Ectodermal cell (in vitro differentiated cells): ENCODE measurements around the gene PCYT1A.

Experiments used
- H3K27ac ChIP-seq: 2 replicates; pipeline ENCODE4 v1.7.0; 2013; ENCODE audit warnings: mild to moderate bottlenecking, low read depth, low read length; ENCODE audit not compliant: insufficient read depth, poor library complexity, severe bottlenecking
- H3K27me3 ChIP-seq: 2 replicates; pipeline ENCODE4 v1.7.0; 2013; ENCODE audit warnings: mild to moderate bottlenecking, low read length; ENCODE audit not compliant: insufficient read depth, control insufficient read depth, poor library complexity, severe bottlenecking
- H3K36me3 ChIP-seq: one replicate; pipeline ENCODE4 v1.7.0; 2013; ENCODE audit warnings: low read length; ENCODE audit not compliant: control insufficient read depth, insufficient read depth
- H3K4me1 ChIP-seq: one replicate; pipeline ENCODE4 v1.7.0; 2013; ENCODE audit warnings: low read length; ENCODE audit not compliant: control insufficient read depth, insufficient read depth
- H3K4me3 ChIP-seq: 2 replicates; pipeline ENCODE4 v1.7.0; 2013; ENCODE audit warnings: low read depth, low read length, control low read depth; ENCODE audit not compliant: insufficient read depth
- H3K9me3 ChIP-seq: 2 replicates; pipeline ENCODE4 v1.7.0; 2013; ENCODE audit warnings: mild to moderate bottlenecking, low read length, moderate library complexity; ENCODE audit not compliant: control insufficient read depth
- WGBS, 2 experiments: methylation state at CpG; one replicate each; pipeline ENCODE4 v1.1.7; 2013; ENCODE audit warnings: missing lambda C conversion rate in 2 of 2; 5-methylcytosine and 5-hydroxymethylcytosine counted together

Gene PCYT1A

DNA sequence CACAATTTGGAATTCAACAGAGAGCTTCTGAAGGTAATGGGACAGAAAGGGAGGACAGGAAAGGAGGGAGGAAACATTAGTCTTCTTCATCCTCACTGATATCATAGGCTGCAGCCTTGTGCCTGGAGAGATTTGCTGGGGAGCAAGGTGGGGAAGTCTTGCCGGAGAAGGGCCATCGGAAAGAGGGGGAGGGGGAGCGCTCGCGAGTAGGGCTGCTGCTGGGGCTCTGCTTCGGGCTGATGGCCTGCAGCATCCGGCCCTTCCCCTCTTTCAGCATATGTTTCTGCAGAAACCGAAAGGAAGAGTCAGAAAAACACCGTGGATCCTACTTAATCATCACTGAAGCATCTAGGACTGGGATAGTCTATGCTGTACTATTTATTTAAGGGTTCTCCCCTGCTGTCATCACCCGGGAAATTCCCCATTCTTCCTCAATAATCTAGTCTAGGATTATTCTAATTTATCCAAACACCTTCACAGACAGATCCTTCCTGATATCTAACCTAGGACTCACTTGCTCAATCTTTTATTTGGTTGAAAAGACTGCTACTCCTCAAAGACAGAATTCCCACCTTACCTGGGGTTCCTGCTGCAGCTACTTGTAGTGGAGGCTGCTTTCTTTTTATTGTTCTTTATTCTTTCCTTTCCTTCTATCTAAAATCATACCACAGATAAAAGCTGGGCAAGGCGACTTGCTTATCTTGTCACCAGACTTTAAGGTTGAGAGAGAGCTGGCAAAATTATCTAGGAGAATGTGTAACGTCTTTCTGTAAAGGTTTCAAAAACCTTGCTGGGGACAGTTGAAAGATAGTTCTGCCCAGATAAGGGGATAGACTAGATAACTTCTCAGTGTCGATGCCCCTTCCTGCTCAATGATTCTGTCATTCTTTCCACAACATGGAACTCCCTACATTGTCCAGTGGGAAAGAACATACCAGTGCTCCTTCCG is 48.6 kb downstream of the PCYT1A start:
- H3K27ac ChIP-seq = no peak overlapping the region
- peaks cover 13% of the 10 kb centered on the region for H3K36me3 ChIP-seq
- H3K9me3 ChIP-seq = no peaks in the 10 kb centered on the region
- WGBS, 2 experiments = 89 to 91% methylated on average over 13 to 14 of the region's 14 CpGs
- H3K27me3 ChIP-seq = no peaks in the 10 kb centered on the region
- no peaks in the 10 kb centered on the region for H3K4me1 ChIP-seq
- no peak overlapping the region for H3K4me3 ChIP-seq

DNA sequence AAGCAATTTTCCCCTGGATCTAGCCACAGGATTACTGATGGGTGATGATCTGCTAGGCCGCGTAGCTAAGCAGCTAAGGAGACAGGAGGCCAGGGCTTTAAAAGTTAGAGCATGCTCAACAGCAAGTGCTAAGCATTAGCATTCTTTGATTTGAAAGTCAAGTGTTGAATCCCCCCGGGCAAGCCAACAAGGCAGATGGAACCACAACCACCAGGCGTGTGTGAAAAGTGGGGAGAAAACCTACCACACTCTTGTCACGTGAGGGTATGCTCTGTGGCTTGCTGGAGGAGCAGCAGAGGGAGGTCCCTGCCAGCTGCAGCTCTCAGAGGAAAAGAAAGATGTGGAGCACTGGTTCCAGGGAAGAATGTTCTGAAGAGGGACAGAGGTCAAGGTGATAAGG is 50.3 kb downstream of the PCYT1A start:
- Histone ChIP-seq H3K4me3 (no peak overlapping the region), H3K4me1 (no peaks in the 10 kb centered on the region), H3K27me3 (no peaks in the 10 kb centered on the region), H3K9me3 (no peaks in the 10 kb centered on the region), H3K36me3 (peaks cover 13% of the 10 kb centered on the region), H3K27ac (no peak overlapping the region)
- WGBS, 2 experiments = 89 to 95% methylated on average over 5 of the region's 5 CpGs

DNA sequence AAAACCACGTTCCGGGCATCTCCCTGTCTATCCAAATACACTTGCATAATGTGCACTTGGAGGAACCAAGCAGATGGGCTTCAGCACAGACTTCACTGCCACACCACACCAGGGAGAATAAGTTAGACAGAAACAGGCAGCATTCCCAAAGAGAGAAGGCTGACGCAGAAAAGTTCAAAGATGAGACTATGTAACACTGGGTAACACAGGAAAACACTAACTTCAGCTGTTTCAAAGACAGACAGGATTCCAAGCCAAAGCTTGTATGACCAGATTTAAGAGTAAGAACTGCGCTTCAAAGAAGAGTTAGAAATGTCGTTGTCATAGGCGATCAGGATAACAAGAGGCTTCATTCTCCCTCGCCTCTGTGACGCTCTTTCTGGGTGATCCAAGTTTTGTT is 51.3 kb downstream of the PCYT1A start:
- Histone ChIP-seq H3K27me3 (no peaks in the 10 kb centered on the region), H3K4me1 (no peaks in the 10 kb centered on the region), H3K4me3 (no peak overlapping the region), H3K36me3 (peaks cover 13% of the 10 kb centered on the region), H3K27ac (no peak overlapping the region), H3K9me3 (no peaks in the 10 kb centered on the region)
- 93 to 94% methylated on average over 8 of the region's 8 CpGs for WGBS, 2 experiments

DNA sequence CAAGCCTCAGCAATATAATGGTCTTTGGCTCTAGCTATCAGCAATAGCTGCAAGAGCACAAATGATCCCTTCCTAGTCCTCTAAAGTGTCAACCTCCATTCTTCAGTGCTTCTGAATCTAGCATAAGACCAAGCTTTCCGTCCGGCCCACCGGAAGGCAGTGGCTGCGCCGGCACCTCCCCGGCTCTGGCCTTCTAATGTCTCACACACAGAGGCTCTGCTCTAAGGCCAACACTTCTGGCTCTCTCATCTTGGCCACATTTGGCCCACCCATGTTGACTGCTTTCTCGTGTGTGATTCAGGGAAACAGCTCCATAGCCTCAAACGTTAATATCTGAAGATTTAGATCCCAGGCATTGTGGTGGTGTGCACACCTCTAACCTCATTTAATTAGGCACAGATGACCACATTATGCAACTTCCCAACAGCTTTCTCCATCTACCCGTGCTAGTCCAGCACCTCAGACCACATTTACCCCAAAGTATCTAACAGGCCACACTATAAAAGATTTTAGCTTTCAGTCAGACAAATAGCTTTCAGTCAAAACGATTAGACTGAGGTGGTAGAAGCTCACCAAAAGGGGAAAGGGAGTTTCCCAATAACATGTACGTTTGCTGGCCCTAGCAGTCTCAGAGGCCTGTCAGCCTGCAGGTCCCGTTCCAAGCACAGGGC is 51.9 kb downstream of the PCYT1A start:
- H3K9me3 ChIP-seq = no peaks in the 10 kb centered on the region
- H3K4me1 ChIP-seq = no peaks in the 10 kb centered on the region
- 92 to 93% methylated on average over 12 of the region's 12 CpGs for WGBS, 2 experiments
- H3K4me3 ChIP-seq = no peak overlapping the region
- H3K27ac ChIP-seq = no peak overlapping the region
- H3K27me3 ChIP-seq = no peaks in the 10 kb centered on the region
- peaks cover 13% of the 10 kb centered on the region for H3K36me3 ChIP-seq

DNA sequence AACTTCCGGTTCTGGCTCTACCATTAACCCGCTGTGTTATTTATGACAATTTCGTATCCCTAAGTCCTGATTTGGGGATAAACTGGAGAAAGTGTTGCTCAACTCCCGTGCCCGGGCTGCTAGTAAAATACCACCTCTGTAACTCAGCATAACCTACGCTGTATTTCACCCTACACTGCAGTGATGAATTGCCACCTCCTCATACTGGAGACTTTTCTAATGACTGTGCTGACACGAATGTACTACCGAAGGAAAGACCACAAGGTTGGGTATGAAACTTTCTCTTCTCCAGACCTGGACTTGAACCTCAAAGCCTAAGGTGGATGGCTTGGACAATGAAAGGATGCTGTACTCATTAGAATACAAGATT is 54.7 kb downstream of the PCYT1A start:
- Histone ChIP-seq H3K4me3 (no peak overlapping the region), H3K4me1 (no peaks in the 10 kb centered on the region), H3K9me3 (no peaks in the 10 kb centered on the region), H3K36me3 (peaks cover 4% of the 10 kb centered on the region), H3K27ac (no peak overlapping the region), H3K27me3 (no peaks in the 10 kb centered on the region)
- WGBS, 2 experiments = 95 to 97% methylated on average over 8 of the region's 8 CpGs

DNA sequence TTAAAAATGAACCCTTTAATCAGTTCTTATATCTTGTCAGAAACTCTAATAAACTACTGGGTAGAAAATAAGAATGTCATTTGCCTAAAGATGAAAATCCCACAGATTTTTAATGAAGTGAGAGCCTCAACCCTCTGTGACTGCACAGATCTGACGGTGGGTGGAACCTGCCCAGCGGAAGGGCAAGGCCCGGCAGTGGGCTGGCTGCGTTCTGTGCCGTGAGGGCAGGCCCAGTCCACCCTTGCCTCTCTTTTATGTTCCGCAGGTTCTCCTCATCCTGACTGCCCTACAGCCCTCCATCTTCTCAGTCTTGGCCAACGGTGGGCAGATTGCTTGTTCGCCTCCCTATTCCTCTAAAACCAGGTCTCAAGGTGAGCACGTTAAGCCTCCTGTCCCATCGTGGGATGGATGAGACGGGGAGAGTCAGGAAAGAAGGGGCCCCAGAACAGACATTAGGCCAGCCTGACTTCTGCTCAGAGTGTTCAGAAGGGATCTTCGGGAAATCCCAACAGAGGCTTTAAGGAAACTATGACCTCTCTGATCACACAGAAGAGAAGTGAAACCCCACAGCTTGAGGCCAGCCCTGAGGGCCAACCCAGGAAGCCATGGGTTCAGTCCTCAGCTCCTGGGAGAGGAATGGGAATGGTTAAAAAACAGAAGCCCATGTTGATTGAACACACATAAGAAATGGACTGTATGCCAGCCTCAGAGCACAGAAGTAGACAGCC is 55.2 kb downstream of the PCYT1A start:
- Histone ChIP-seq H3K36me3 (no peaks in the 10 kb centered on the region), H3K4me3 (no peak overlapping the region), H3K4me1 (no peaks in the 10 kb centered on the region), H3K27ac (no peak overlapping the region), H3K9me3 (no peaks in the 10 kb centered on the region), H3K27me3 (no peaks in the 10 kb centered on the region)
- WGBS, 2 experiments = 93 to 96% methylated on average over 12 of the region's 12 CpGs

DNA sequence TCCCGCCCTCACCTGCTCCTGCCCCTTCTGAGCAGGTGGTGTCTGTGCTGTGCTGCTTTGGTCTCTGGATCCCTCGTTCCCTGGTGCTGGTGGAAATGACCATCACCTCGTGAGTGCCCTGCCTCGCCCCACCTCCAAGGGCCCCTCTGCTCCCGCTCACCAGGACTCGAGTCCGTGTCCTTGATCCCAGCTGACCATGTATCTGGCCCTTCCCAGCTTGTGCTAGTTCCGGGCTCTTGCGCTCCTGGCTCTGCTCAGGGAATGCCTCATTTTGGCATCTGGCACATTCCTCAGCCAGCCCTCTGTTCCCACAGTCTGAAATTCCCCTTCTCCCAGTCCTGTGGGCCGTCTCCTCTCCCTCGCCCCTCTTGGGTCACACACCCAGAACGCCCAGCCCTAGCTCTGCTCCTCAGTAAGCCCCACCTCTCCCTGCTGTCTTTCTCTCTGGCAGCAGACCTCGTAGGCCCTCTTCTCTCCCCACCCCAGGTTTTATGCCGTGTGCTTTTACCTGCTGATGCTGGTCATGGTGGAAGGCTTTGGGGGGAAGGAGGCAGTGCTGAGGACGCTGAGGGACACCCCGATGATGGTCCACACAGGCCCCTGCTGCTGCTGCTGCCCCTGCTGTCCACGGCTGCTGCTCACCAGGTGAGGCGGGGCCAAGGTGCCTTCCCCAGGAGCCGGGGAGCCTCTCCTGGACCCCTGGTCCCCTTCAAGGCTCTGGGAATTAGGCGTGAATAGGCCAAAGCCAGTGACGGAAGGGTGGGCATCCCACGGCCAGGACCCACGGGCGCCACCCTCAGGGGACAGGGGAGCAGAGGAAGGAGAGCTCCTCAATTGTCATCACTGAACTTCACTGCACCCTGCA is 59.7 kb downstream of the PCYT1A start:
- Histone ChIP-seq H3K9me3 (no peaks in the 10 kb centered on the region), H3K27me3 (no peaks in the 10 kb centered on the region), H3K27ac (no peak overlapping the region), H3K4me1 (no peaks in the 10 kb centered on the region), H3K36me3 (no peaks in the 10 kb centered on the region), H3K4me3 (no peak overlapping the region)
- 83 to 84% methylated on average over 24 of the region's 24 CpGs for WGBS, 2 experiments

DNA sequence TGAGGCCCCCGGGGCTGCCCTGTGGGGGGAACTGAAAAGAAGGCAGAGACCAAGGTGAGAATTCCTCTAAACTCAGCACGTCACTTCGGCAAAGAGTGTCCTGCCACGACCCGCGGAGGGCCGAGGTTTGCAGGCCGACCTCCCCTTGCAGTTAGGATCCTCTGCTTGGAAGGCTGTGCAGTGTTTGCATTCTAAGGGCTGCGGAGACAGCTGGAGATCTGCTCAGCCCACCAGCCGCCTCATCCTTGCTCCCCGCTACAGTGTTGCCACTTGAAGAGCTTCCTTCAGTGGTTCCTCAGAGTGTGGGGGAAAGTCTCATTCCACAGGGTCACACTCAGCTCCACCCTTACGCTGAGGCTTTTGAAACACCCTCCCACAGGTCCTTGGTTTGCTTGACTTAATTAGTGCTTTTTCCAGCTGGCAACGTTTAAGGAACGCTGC is 60.4 kb downstream of the PCYT1A start:
- Histone ChIP-seq H3K27me3 (no peaks in the 10 kb centered on the region), H3K36me3 (no peaks in the 10 kb centered on the region), H3K9me3 (no peaks in the 10 kb centered on the region), H3K4me3 (no peak overlapping the region), H3K27ac (no peak overlapping the region), H3K4me1 (no peaks in the 10 kb centered on the region)
- 88 to 89% methylated on average over 14 of the region's 14 CpGs for WGBS, 2 experiments

DNA sequence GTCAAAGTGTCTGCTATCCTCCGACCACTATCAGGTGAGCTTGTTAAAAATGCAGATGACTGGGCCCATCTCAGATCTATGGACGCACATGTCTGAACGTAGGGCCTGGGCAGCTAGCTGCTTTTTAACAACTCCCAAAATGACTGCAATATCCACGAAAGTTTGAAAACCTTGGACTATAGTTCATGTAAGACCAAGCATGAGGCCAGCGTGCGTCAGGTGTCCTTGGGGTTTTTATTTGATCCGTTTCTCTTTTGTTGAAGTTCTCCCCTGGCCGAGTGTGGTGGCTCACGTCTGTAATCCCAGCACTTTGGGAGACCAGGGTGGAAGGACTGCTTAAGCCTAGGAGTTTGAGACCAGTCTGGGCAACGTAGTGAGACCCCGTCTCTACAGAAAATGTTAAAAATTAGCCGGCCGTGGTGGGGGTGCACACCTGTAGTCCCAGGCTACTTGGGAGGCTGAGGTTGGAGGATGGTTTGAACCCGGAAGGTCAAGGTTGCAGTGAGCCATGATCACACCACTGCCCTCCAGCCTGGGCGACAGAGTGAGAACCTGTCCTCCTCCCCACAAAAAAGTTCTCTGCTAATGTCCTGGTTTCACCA is 61.7 kb downstream of the PCYT1A start:
- no peaks in the 10 kb centered on the region for H3K27me3 ChIP-seq
- WGBS, 2 experiments = 94 to 95% methylated on average over 15 of the region's 15 CpGs
- no peaks in the 10 kb centered on the region for H3K36me3 ChIP-seq
- no peaks in the 10 kb centered on the region for H3K9me3 ChIP-seq
- H3K27ac ChIP-seq = no peak overlapping the region
- H3K4me3 ChIP-seq = no peak overlapping the region
- no peaks in the 10 kb centered on the region for H3K4me1 ChIP-seq
